Natural killer cell (primary cell): ENCODE results near the gene MEAK7. TPM values are rescaled to one million over a fixed set of nuclear protein-coding genes. Genes with fewer than 3 reads are reported as not detected.

ENCODE experiments used
- ATAC-seq, 3 donors: fragments of 150-1000 bp in 2 of 3; fragments of 200-7000 bp in 1 of 3; cut with Tn5 transposase; 1 replicate in 1 of 3; 2 replicates in 2 of 3; pipeline ENCODE4 v1.10.0; 2021; ENCODE audit warnings: mild to moderate bottlenecking in 2 of 3, moderate library complexity in 2 of 3
- DNase-seq, 2 donors: peaks; one replicate each; pipeline versions ENCODE4 v3.0.0 to v3.0.0-alpha.2; 2013 to 2021; ENCODE audit warnings: mixed read lengths in 1 of 2
- H3K27ac ChIP-seq: one replicate; pipeline ENCODE4 v1.5.1; 2013; ENCODE audit warnings: mild to moderate bottlenecking, low read length
- H3K27me3 ChIP-seq: one replicate; pipeline ENCODE4 v1.6.1; 2013; ENCODE audit warnings: low read length; ENCODE audit not compliant: control insufficient read depth, insufficient read depth
- H3K36me3 ChIP-seq: one replicate; pipeline ENCODE4 v1.6.1; 2013; ENCODE audit warnings: low read length; ENCODE audit not compliant: control insufficient read depth, insufficient read depth
- H3K4me1 ChIP-seq: one replicate; pipeline ENCODE4 v1.6.1; 2013; ENCODE audit warnings: low read length; ENCODE audit not compliant: control insufficient read depth, insufficient read depth
- H3K4me3 ChIP-seq: one replicate; pipeline ENCODE4 v1.5.1; 2013; ENCODE audit warnings: low read length
- H3K9me3 ChIP-seq: one replicate; pipeline ENCODE4 v1.6.1; 2013; ENCODE audit warnings: low read length; ENCODE audit not compliant: control insufficient read depth, insufficient read depth
- H3K27ac Mint-ChIP-seq, 2 donors: one replicate each; pipeline ENCODE4 v1.8.0; 2022; ENCODE audit warnings: mild to moderate bottlenecking in 2 of 2, mixed read lengths in 2 of 2, moderate library complexity in 1 of 2
- H3K27me3 Mint-ChIP-seq, 2 donors: one replicate each; pipeline ENCODE4 v1.8.0; 2022; ENCODE audit warnings: low read depth in 2 of 2, mixed read lengths in 2 of 2
- H3K36me3 Mint-ChIP-seq: one replicate; pipeline ENCODE4 v1.8.0; 2022; ENCODE audit warnings: mixed read lengths
- H3K4me1 Mint-ChIP-seq, 2 donors: one replicate each; pipeline ENCODE4 v1.8.0; 2022; ENCODE audit warnings: mixed read lengths in 2 of 2
- H3K4me3 Mint-ChIP-seq: one replicate; pipeline ENCODE4 v1.8.0; 2022; ENCODE audit warnings: mild to moderate bottlenecking, moderate library complexity, mixed read lengths
- H3K9me3 Mint-ChIP-seq, 2 donors: one replicate each; pipeline ENCODE4 v1.8.0; 2022; ENCODE audit warnings: mixed read lengths in 2 of 2
- CTCF ChIP-seq: fragments of 200-600 bp; IDR thresholded peaks from one replicate; pipeline ENCODE4 v1.8.0; 2022; ENCODE audit warnings: antibody characterized with exemption
- WGBS: methylation state at CpG from one replicate; pipeline ENCODE4 v1.1.7; 2013; ENCODE audit warnings: missing lambda C conversion rate; ENCODE audit not compliant: insufficient coverage; 5-methylcytosine and 5-hydroxymethylcytosine counted together
- intact Hi-C: fragments of 100-400 bp; cut with micrococcal nuclease; formaldehyde crosslinking; loops from one replicate; pipeline ENCODE4 v1.14.2; 2022
- total RNA-seq, 4 donors: library from RNA; stranded (reverse); fragments of 120-200 nt in 1 of 4; gene quantifications; one replicate each; pipeline versions ENCODE4 v1.2.3 to v1.2.4, GENCODE V29; 2013 to 2022

MEAK7 gene
- total RNA-seq, 3 donors from 2014 or later (not counting 1 experiment from before 2014, with no cell fraction given): 4.8 to 8.5 (median 4.8) TPM

GRCh38 chr16:84478172-84478947 lies 26.1 kb downstream of the MEAK7 start:
- H3K27me3 ChIP-seq: no peaks in the 10 kb centered on the region
- H3K27ac Mint-ChIP-seq: no peak overlapping the region
- ATAC-seq (no peak), DNase-seq (no peak)
- no peaks in the 10 kb centered on the region for H3K9me3 Mint-ChIP-seq
- H3K27me3 Mint-ChIP-seq: no peaks in the 10 kb centered on the region
- H3K4me1 ChIP-seq: no peaks in the 10 kb centered on the region
- no peak overlapping the region for H3K4me3 ChIP-seq
- H3K4me3 Mint-ChIP-seq: no peak overlapping the region
- no peak overlapping the region for H3K27ac ChIP-seq
- no peaks in the 10 kb centered on the region for H3K36me3 Mint-ChIP-seq
- H3K4me1 Mint-ChIP-seq: no peaks in the 10 kb centered on the region
- no peaks in the 10 kb centered on the region for H3K9me3 ChIP-seq
- 92% methylated on average over 13 of the region's 13 CpGs for WGBS
- intact Hi-C loops: no loop called here
- no peaks in the 10 kb centered on the region for H3K36me3 ChIP-seq
- TF ChIP-seq CTCF: no peak

- H3K4me3 ChIP-seq: no peak overlapping the region
- no peak overlapping the region for H3K4me3 Mint-ChIP-seq
- no peaks in the 10 kb centered on the region for H3K27me3 Mint-ChIP-seq
- no peak overlapping the region for H3K27ac ChIP-seq
- H3K4me1 ChIP-seq: no peaks in the 10 kb centered on the region
- WGBS: 87% methylated on average over 7 of the region's 7 CpGs
- no peak for TF ChIP-seq CTCF
- intact Hi-C loops: no loop called here
- no peaks in the 10 kb centered on the region for H3K36me3 Mint-ChIP-seq
- DNase-seq (no peak), ATAC-seq (no peak)
- no peak overlapping the region for H3K27ac Mint-ChIP-seq
- H3K9me3 ChIP-seq: no peaks in the 10 kb centered on the region
- no peaks in the 10 kb centered on the region for H3K27me3 ChIP-seq
- H3K36me3 ChIP-seq: no peaks in the 10 kb centered on the region
- no peaks in the 10 kb centered on the region for H3K4me1 Mint-ChIP-seq
- H3K9me3 Mint-ChIP-seq: no peaks in the 10 kb centered on the region
These were observed 26.8 kb downstream of the MEAK7 start for GRCh38 chr16:84477661-84478060.

GRCh38 chr16:84476401-84476800 lies 28.1 kb downstream of the MEAK7 start:
- WGBS: 96% methylated on average over 7 of the region's 8 CpGs
- Mint-ChIP-seq H3K27me3 (no peaks in the 10 kb centered on the region), H3K4me1 (no peaks in the 10 kb centered on the region), H3K4me3 (no peak overlapping the region), H3K36me3 (no peaks in the 10 kb centered on the region), H3K27ac (no peak overlapping the region), H3K9me3 (no peaks in the 10 kb centered on the region)
- no peak for DNase-seq
- no peaks in the 10 kb centered on the region for H3K4me1 ChIP-seq
- no peaks in the 10 kb centered on the region for H3K9me3 ChIP-seq
- no peaks in the 10 kb centered on the region for H3K27me3 ChIP-seq
- no peaks in the 10 kb centered on the region for H3K36me3 ChIP-seq
- ATAC-seq: no peak
- H3K27ac ChIP-seq: no peak overlapping the region
- no peak overlapping the region for H3K4me3 ChIP-seq
- TF ChIP-seq CTCF: no peak
- intact Hi-C loops: no loop called here
